Ovary (tissue), 9 donors: Measurements from ENCODE around the gene TRAF1. TPM values are rescaled to one million over a fixed set of nuclear protein-coding genes. Genes with fewer than 3 reads are reported as not detected.

Source experiments
- DNase-seq, 5 donors: peaks; one replicate each; pipeline ENCODE4 v3.0.0-alpha.2; 2019 to 2020
- H3K27ac ChIP-seq, 2 donors: fragments of 200-600 bp; one replicate each; pipeline versions ENCODE4 v1.5.1 to v1.8.0; 2019 to 2022
- H3K27me3 ChIP-seq: fragments of 200-600 bp; one replicate; pipeline ENCODE4 v1.8.0; 2022
- H3K36me3 ChIP-seq: fragments of 200-600 bp; sonication (generic); one replicate; pipeline ENCODE4 v1.5.1; 2019
- H3K4me1 ChIP-seq: one replicate; pipeline ENCODE4 v1.8.1; 2013; ENCODE audit warnings: mild to moderate bottlenecking, moderate library complexity; ENCODE audit not compliant: insufficient read depth
- H3K4me3 ChIP-seq: fragments of 200-600 bp; sonication (generic); one replicate; pipeline ENCODE4 v1.5.1; 2017
- H3K9me3 ChIP-seq, 2 donors: fragments of 200-600 bp in 1 of 2; sonication (generic) in 1 of 2; one replicate each; pipeline versions ENCODE4 v1.5.1 to v1.8.1; 2013 to 2019; ENCODE audit warnings: mild to moderate bottlenecking in 1 of 2, moderate library complexity in 1 of 2
- EP300 ChIP-seq: sonication (generic); formaldehyde crosslinking; IDR thresholded peaks from one replicate; pipeline ENCODE4 v1.6.1; 2017; ENCODE audit warnings: antibody characterized with exemption
- POLR2A ChIP-seq: fragments of 450-650 bp; IDR thresholded peaks from one replicate; pipeline ENCODE4 v1.6.1; 2017; ENCODE audit warnings: antibody characterized with exemption, mild to moderate bottlenecking, moderate library complexity
- WGBS, 3 donors: extraction: QIAGEN DNeasy Blood & Tissue Kit in 1 of 3; methylation state at CpG; one replicate each; pipeline versions ENCODE4 v1.1.5 to v1.1.7; 2013 to 2017; 5-methylcytosine and 5-hydroxymethylcytosine counted together
- intact Hi-C, 4 donors: fragments of 100-400 bp; cut with DNase I; formaldehyde crosslinking; loops; one replicate each; pipeline versions ENCODE4 v1.11.0 to v1.15.1; 2022 to 2023
- polyA plus RNA-seq, 2 donors: library from polyadenylated mRNA; stranded (reverse); fragments of 200-250 nt in 1 of 2; fragments of 350-450 nt in 1 of 2; fragmentation: Illumina TruSeq in 1 of 2; extraction: RNeasy Lipid Tissue Mini Kit (QIAGEN cat#74804) in 1 of 2; gene quantifications; one replicate each; pipeline ENCODE4 v1.2.3, GENCODE V29; 2013 to 2014
- total RNA-seq, 7 donors: library from RNA; depleted of rRNA in 2 of 7; stranded (reverse); fragments of >200 nt in 2 of 7; fragmentation: NEBNext Ultra II Directional in 3 of 7; extraction: Animal tissue kit (Norgen Biotek cat#: 25700) in 3 of 7; gene quantifications; one replicate each; pipeline versions ENCODE4 v1.1.0 to v1.2.4, GENCODE V29; 2016 to 2023
- TF ChIP-seq, protein P1 (sequence below), 3 donors: fragments of 450-650 bp in 2 of 3; fragments of 200-600 bp in 1 of 3; IDR thresholded peaks; one replicate each; pipeline versions ENCODE4 v1.5.1 to v1.8.0; 2016 to 2022; ENCODE audit warnings: antibody characterized with exemption in 3 of 3, mild to moderate bottlenecking in 1 of 3
- donor health status: DM: no; HTN: no; CAD: no; lungs with moderate emphysema.
- donor health status: DM: no; HTN: no; CAD: no.
- donor health status: Bipolar disorder and iron deficiency.
- donor health status: DM: yes; HTN: yes; CAD: no.
- donor health status: DM: no; HTN: no; CAD: no.
- donor health status: DM: yes; HTN: yes; CAD: no.

TRAF1 gene
- total and polyA plus RNA-seq, 9 donors = 4.1 to 9.4 (median 5.5) TPM

DNA sequence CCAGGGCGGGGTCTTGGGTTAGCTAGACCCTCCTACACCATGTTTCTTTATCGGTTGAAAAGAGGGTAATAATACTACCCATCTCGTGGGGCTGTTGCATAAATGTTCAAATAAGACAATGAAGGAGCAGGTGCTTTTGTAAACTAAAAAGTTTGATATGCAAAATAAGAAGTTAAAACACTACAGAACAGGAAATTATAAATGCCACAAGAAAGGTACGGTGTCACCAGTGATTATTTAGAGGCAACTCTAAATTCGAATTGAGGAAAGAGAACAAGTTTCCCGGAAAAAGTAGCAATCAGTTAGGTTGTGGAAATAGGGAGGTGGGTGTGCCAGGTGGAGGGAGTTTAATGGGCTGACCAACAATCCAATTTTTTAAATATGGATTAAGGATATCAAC is 47.1 kb downstream of the TRAF1 start:
- H3K27ac ChIP-seq = no peak overlapping the region
- H3K4me3 ChIP-seq = no peak overlapping the region
- H3K27me3 ChIP-seq = no peaks in the 10 kb centered on the region
- WGBS, 3 donors = 70 to 81% (median 79%) methylated on average over 6 of the region's 6 CpGs
- H3K4me1 ChIP-seq = no peaks in the 10 kb centered on the region
- no peak for TF ChIP-seq POLR2A
- TF ChIP-seq, protein P1, sequence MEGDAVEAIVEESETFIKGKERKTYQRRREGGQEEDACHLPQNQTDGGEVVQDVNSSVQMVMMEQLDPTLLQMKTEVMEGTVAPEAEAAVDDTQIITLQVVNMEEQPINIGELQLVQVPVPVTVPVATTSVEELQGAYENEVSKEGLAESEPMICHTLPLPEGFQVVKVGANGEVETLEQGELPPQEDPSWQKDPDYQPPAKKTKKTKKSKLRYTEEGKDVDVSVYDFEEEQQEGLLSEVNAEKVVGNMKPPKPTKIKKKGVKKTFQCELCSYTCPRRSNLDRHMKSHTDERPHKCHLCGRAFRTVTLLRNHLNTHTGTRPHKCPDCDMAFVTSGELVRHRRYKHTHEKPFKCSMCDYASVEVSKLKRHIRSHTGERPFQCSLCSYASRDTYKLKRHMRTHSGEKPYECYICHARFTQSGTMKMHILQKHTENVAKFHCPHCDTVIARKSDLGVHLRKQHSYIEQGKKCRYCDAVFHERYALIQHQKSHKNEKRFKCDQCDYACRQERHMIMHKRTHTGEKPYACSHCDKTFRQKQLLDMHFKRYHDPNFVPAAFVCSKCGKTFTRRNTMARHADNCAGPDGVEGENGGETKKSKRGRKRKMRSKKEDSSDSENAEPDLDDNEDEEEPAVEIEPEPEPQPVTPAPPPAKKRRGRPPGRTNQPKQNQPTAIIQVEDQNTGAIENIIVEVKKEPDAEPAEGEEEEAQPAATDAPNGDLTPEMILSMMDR (IDR thresholded peaks at IDR 0.05) = no peak
- TF ChIP-seq EP300 = no peak
- no peaks in the 10 kb centered on the region for H3K36me3 ChIP-seq
- intact Hi-C loops = loop anchor here in 3 of 4 donors (5.0 to 10.0 kb wide), 4 partner anchors 43 to 185 kb away; no protein-coding TSS in a partner anchor
- no peak for DNase-seq
- H3K9me3 ChIP-seq = no peaks in the 10 kb centered on the region

DNA sequence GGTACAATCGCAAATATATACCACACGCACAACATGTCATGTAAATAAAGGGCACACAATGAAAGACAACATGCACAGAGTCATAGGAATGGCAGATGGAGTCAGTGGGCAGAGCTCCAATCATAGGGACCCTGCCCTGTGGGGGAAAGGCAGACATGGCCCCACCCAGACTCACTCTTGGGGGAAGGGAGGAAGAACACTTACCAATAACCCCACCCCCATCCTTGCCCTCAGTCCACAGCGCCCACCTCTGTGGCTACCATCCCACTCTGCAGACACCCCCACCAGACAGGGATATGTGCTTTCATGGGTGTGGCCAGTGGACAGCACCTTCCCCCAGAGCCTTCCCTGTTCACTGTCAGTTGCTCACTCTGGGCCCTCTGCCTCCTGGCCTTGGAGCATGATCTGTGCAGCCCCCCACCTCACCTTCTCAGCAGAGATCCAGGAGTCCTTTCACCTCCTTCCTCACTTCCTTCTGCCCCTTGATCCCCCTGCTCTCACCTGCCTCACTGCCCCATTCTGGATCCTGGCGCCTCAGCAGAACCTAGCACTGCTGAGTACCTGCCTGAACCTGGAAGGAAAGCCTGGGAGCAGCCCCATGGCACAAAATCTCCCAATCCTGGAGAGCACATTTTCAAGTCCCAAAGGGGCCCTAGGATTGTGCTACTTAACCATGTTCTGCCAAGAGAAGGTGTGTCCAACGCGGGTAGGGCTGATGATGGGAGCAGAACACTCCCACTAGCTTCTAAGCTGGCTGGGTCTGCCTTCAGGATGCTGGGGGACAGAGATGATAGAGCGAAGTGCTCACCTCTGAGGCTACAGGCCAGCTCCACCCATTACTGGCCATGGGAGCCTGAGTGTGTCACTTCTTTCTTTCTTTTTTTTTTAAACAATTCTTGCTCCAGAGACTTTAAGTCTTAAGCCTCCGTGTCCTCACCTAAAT is 48.1 kb downstream of the TRAF1 start:
- Histone ChIP-seq H3K4me3 (no peak overlapping the region), H3K36me3 (no peaks in the 10 kb centered on the region), H3K9me3 (no peaks in the 10 kb centered on the region), H3K4me1 (no peaks in the 10 kb centered on the region), H3K27ac (no peak overlapping the region), H3K27me3 (no peaks in the 10 kb centered on the region)
- DNase-seq = peak in 1 of 5 donors; percentile 45
- TF ChIP-seq, protein P1 (IDR thresholded peaks at IDR 0.05) = no peak
- TF ChIP-seq EP300 = no peak
- TF ChIP-seq POLR2A = no peak
- 75 to 83% (median 83%) methylated on average over 8 of the region's 8 CpGs for WGBS, 3 donors
- intact Hi-C loops = loop anchor here in 3 of 4 donors (5.0 to 10.0 kb wide), 4 partner anchors 44 to 186 kb away; no protein-coding TSS in a partner anchor

DNA sequence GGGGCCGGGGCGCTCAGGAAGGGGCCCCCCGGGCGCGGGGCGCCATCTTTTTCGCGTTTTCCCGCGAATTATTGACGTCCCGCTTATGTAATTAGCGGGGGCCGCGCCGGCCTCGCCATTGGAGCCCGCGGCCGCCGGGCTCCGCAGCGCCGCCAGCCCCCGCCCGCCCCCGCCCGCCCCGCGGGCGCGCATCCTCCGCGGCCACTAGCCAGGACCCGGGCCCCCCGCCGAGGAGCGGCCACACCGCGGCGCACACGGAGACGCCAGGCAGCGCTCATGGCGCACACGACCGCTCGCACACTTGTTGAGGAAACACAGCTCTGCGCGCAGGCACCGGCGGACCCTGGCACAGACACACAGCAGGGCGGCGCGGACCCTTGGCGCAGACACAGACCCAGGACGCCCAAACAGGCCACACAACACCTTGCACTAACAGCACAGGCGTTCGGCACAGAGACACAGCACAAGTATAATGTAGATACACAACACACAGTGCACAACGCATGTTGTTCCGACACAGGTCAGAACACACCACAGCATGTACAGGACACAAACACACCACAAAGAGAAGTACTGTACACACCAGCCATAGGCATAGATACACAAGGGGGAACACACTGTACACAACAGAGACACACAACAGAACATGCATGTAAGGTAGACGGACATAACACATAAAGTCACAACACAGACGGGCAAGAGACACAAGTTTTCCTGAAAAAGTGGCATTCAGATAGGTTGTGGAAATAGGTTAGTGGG is 49.1 kb downstream of the TRAF1 start:
- H3K9me3 ChIP-seq = no peaks in the 10 kb centered on the region
- H3K4me1 ChIP-seq = no peaks in the 10 kb centered on the region
- peak; percentile 76 to 87 (median 83) for DNase-seq
- 2 to 6% (median 4%) methylated on average over 23 to 63 of the region's 63 CpGs for WGBS, 3 donors
- H3K27me3 ChIP-seq = no peaks in the 10 kb centered on the region
- H3K27ac ChIP-seq = peak overlapping the region; percentile 97 to 99
- H3K36me3 ChIP-seq = no peaks in the 10 kb centered on the region
- peak overlapping the region; percentile 52 for H3K4me3 ChIP-seq
- TF ChIP-seq EP300 (no peak), POLR2A (no peak)
- TF ChIP-seq, protein P1 (IDR thresholded peaks at IDR 0.05) = no peak
- intact Hi-C loops = loop anchor here in 3 of 4 donors (5.0 to 10.0 kb wide), 4 partner anchors 45 to 187 kb away; no protein-coding TSS in a partner anchor

DNA sequence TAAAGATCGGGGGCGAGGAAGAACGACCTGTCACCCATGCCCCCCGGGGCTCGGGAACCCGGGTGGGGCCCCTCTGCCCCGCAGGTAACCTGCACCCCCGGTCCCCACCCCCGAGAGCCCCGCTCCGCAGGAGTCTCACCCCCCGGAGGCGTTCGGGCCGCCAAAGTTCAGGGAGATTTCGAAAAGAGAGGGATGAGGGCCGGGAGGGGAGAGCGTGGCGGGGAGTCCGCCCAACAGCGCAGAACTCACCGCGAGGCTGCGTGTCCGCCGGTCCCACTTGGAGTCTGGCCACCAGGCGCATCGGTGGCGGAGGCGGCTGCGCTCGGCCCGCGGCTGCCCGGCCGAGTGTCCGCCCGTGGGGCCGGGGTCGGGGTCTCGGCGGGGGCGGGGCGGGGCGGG is 49.8 kb downstream of the TRAF1 start, which contains the start of gene PHF19:
Gene PHF19, minus strand, starts transcription at position 347 of the 399 bp plus-strand sequence. CDS start 2,447 bp downstream, outside the sequence.
- Histone ChIP-seq H3K27ac (peak within 1 kb of the TSS; percentile 97 to 99), H3K4me1 (no peaks in the 10 kb centered on the region), H3K4me3 (peak within 1 kb of the TSS; percentile 52), H3K9me3 (no peaks in the 10 kb centered on the region), H3K27me3 (no peaks in the 10 kb centered on the region), H3K36me3 (no peaks in the 10 kb centered on the region)
- intact Hi-C loops = loop anchor here in 3 of 4 donors (5.0 to 10.0 kb wide), 4 partner anchors 45 to 188 kb away; no protein-coding TSS in a partner anchor
- TF ChIP-seq POLR2A (no peak), EP300 (no peak)
- TF ChIP-seq, protein P1 (IDR thresholded peaks at IDR 0.05) = no peak
- DNase-seq = peak in 2 of 5 donors; percentile 58 to 65
- 0 to 1% (median 0%) methylated on average over 33 to 45 of the region's 45 CpGs for WGBS, 3 donors
